Tibial nerve (tissue), 4 donors: ENCODE measurements around the gene C1orf53. TPM values are rescaled to one million over a fixed set of nuclear protein-coding genes. Genes with fewer than 3 reads are reported as not detected.
A peak's percentile ranks its signal among the peaks of the same experiment; 100 is the strongest.

Experiments
- DNase-seq, 2 donors: peaks; one replicate each; pipeline ENCODE4 v3.0.0-alpha.2; 2019; ENCODE audit warnings: low spot score in 2 of 2
- H3K27ac ChIP-seq, 4 donors: fragments of 200-600 bp; sonication (generic) in 3 of 4; one replicate each; pipeline ENCODE4 v1.5.1; 2017 to 2019; ENCODE audit warnings: mild to moderate bottlenecking in 1 of 4
- H3K27me3 ChIP-seq, 2 donors: fragments of 200-600 bp; sonication (generic) in 1 of 2; one replicate each; pipeline versions ENCODE4 v1.5.1 to v1.6.0; 2017 to 2019
- H3K36me3 ChIP-seq, 3 donors: fragments of 200-600 bp; sonication (generic); one replicate each; pipeline ENCODE4 v1.5.1; 2018 to 2019
- H3K4me1 ChIP-seq, 4 donors: fragments of 200-600 bp; sonication (generic) in 3 of 4; one replicate each; pipeline ENCODE4 v1.5.1; 2017 to 2019
- H3K4me3 ChIP-seq, 4 donors: fragments of 200-600 bp; sonication (generic) in 3 of 4; one replicate each; pipeline ENCODE4 v1.5.1; 2017 to 2019; ENCODE audit warnings: mild to moderate bottlenecking in 1 of 4, moderate library complexity in 1 of 4
- H3K9me3 ChIP-seq, 4 donors: fragments of 200-600 bp; sonication (generic) in 3 of 4; one replicate each; pipeline ENCODE4 v1.5.1; 2017 to 2019
- CTCF ChIP-seq, 5 experiments: fragments of 200-600 bp in 3 of 5; fragments of 450-650 bp in 2 of 5; sonication (generic) in 3 of 5; IDR thresholded peaks; one replicate each; pipeline ENCODE4 v1.5.1; 2016 to 2019; ENCODE audit warnings: antibody characterized with exemption in 5 of 5, mild to moderate bottlenecking in 3 of 5, moderate library complexity in 2 of 5
- EP300 ChIP-seq, 2 donors: sonication (generic); formaldehyde crosslinking; IDR thresholded peaks; one replicate each; pipeline ENCODE4 v1.6.1; 2017; ENCODE audit warnings: antibody characterized with exemption in 2 of 2, mild to moderate bottlenecking in 1 of 2
- POLR2A ChIP-seq, 2 donors: fragments of 450-650 bp; IDR thresholded peaks; one replicate each; pipeline ENCODE4 v1.6.1; 2017; ENCODE audit warnings: antibody characterized with exemption in 2 of 2, mild to moderate bottlenecking in 2 of 2, moderate library complexity in 2 of 2
- WGBS, 2 donors: methylation state at CpG; one replicate each; pipeline ENCODE4 v1.1.5; 2018; 5-methylcytosine and 5-hydroxymethylcytosine counted together
- total RNA-seq, 4 donors: library from RNA; depleted of rRNA; stranded (reverse); fragments of >200 nt; gene quantifications; one replicate each; pipeline ENCODE4 v1.1.0, GENCODE V29; 2016

Gene C1orf53
- total RNA-seq, 4 donors from 2014 or later, result not detected

DNA sequence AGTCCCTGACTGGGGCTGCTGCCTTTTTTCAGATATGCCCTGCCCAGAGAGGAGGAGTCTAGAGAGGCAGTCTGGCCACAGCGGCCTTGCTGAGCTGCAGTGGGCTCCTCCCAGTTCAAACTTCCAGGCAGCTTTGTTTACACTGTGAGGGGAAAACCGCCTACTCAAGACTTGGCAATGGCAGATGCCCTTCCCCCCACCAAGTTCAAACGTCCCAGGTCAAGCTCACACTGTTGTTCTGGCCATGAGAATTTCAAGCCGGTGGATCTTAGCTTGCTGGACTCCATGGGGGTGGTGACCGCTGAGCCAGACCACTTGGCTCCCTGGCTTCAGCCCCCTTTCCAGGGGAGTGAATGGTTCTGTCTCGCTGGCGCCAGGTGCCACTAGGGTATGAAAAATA, 18.3 kb upstream of the C1orf53 start:
- DNase-seq, result no peak
- Histone ChIP-seq H3K9me3 (no peaks in the 10 kb centered on the region), H3K4me3 (no peak overlapping the region), H3K27ac (no peak overlapping the region), H3K27me3 (no peaks in the 10 kb centered on the region), H3K36me3 (no peaks in the 10 kb centered on the region), H3K4me1 (no peaks in the 10 kb centered on the region)
- TF ChIP-seq POLR2A (IDR thresholded peaks at IDR 0.05), result no peak
- no peak for TF ChIP-seq CTCF (IDR thresholded peaks at IDR 0.05)
- no peak for TF ChIP-seq EP300 (IDR thresholded peaks at IDR 0.05)
- WGBS, 2 donors, result 65 to 70% methylated on average over 6 to 7 of the region's 7 CpGs

GRCh38 chr1:197890936-197891335, 11.5 kb upstream of the C1orf53 start:
- Histone ChIP-seq H3K27ac (no peak overlapping the region), H3K9me3 (no peaks in the 10 kb centered on the region), H3K4me3 (no peak overlapping the region), H3K36me3 (no peaks in the 10 kb centered on the region), H3K27me3 (peaks cover 0 to 27% of the 10 kb centered on the region in 2 donors), H3K4me1 (no peaks in the 10 kb centered on the region)
- TF ChIP-seq EP300 (IDR thresholded peaks at IDR 0.05), result no peak
- TF ChIP-seq POLR2A (IDR thresholded peaks at IDR 0.05), result no peak
- TF ChIP-seq CTCF (IDR thresholded peaks at IDR 0.05), result no peak
- 73 to 93% methylated on average over 2 of the region's 2 CpGs for WGBS, 2 donors
- no peak for DNase-seq

- Histone ChIP-seq H3K9me3 (no peaks in the 10 kb centered on the region), H3K4me3 (no peak overlapping the region), H3K4me1 (no peaks in the 10 kb centered on the region), H3K27me3 (peaks cover 0 to 33% of the 10 kb centered on the region in 2 donors), H3K36me3 (no peaks in the 10 kb centered on the region), H3K27ac (no peak overlapping the region)
- TF ChIP-seq POLR2A (IDR thresholded peaks at IDR 0.05) (no peak), EP300 (IDR thresholded peaks at IDR 0.05) (no peak), CTCF (IDR thresholded peaks at IDR 0.05) (no peak)
- no peak for DNase-seq
Measured at GRCh38 chr1:197892684-197893083, 9.7 kb upstream of the C1orf53 start.

- H3K4me1 ChIP-seq, result no peaks in the 10 kb centered on the region
- H3K4me3 ChIP-seq, result no peak overlapping the region
- H3K27me3 ChIP-seq, result peaks cover 0 to 36% of the 10 kb centered on the region in 2 donors
- TF ChIP-seq POLR2A (IDR thresholded peaks at IDR 0.05), result no peak
- no peak for TF ChIP-seq EP300 (IDR thresholded peaks at IDR 0.05)
- H3K27ac ChIP-seq, result no peak overlapping the region
- WGBS, 2 donors, result 50 to 60% methylated on average over 2 of the region's 2 CpGs
- H3K9me3 ChIP-seq, result no peaks in the 10 kb centered on the region
- DNase-seq, result no peak
- H3K36me3 ChIP-seq, result no peaks in the 10 kb centered on the region
Measured at GRCh38 chr1:197896301-197896700, 6.1 kb upstream of the C1orf53 start.

DNA sequence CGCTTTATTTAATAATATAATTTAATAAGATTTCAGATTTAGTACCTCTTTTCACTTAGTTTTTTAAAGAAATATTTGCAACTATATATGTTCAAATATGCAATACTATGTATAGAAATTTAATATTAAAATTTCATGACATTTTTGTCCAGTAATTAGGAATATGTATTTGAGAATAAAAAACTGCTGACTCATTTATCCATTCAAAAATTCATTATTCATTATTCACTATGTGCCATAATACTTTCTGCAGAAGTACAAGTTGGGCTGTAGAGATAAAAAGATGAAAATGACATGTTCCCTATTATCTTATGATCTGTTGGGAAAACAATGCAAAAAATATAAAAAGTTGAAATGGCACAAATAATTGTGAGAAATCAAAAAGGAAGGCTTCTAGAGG, 3.4 kb upstream of the C1orf53 start:
- TF ChIP-seq EP300 (IDR thresholded peaks at IDR 0.05), result no peak
- no peak for TF ChIP-seq POLR2A (IDR thresholded peaks at IDR 0.05)
- no peak for TF ChIP-seq CTCF (IDR thresholded peaks at IDR 0.05)
- no peaks in the 10 kb centered on the region for H3K9me3 ChIP-seq
- H3K4me1 ChIP-seq, result peaks cover 0 to 12% (median 0%) of the 10 kb centered on the region in 4 donors
- no peaks in the 10 kb centered on the region for H3K36me3 ChIP-seq
- peaks cover 0 to 28% of the 10 kb centered on the region in 2 donors for H3K27me3 ChIP-seq
- H3K4me3 ChIP-seq, result no peak overlapping the region
- WGBS, 2 donors, result 93 to 94% methylated on average over 1 of the region's 1 CpG
- H3K27ac ChIP-seq, result no peak overlapping the region
- no peak for DNase-seq

DNA sequence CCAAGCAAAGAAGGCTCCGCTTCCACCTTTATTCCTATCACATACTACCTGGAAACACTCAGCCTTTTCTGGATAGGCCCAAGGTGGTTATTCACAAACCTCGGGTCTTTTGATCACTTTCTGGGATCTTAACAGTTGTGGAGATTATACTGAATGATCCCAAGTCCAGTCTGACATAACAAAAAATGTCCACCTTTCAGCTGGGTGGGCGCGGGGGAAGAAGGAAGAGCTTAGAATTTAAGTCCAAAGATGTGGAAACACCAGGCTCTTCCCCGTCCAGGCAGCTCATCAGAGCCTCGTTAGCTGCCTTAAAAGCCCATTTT, 338 bp upstream of the C1orf53 start:
- no peaks in the 10 kb centered on the region for H3K9me3 ChIP-seq
- peaks cover 0 to 47% of the 10 kb centered on the region in 2 donors for H3K27me3 ChIP-seq
- no peak for TF ChIP-seq CTCF (IDR thresholded peaks at IDR 0.05)
- peak in 1 of 2 donors; percentile 3 for TF ChIP-seq POLR2A (IDR thresholded peaks at IDR 0.05)
- no peak for TF ChIP-seq EP300 (IDR thresholded peaks at IDR 0.05)
- no peaks in the 10 kb centered on the region for H3K36me3 ChIP-seq
- DNase-seq, result no peak
- WGBS, 2 donors, result 20 to 22% methylated on average over 6 of the region's 6 CpGs
- peak overlapping the region; percentile 70 to 91 (median 74) for H3K4me3 ChIP-seq
- H3K27ac ChIP-seq, result peak overlapping the region; percentile 43 to 84 (median 76)
- peaks cover 0 to 12% (median 0%) of the 10 kb centered on the region in 4 donors for H3K4me1 ChIP-seq
